Sciatic nerve (tissue), 2 donors: Measurements from ENCODE around the gene NKX2-8. TPM values are rescaled to one million over a fixed set of nuclear protein-coding genes. Genes with fewer than 3 reads are reported as not detected.

Experiments
- ATAC-seq: fragments of 200-7000 bp; cut with Tn5 transposase; one replicate; pipeline ENCODE4 v1.9.1; 2020; ENCODE audit warnings: mild to moderate bottlenecking, moderate library complexity
- DNase-seq: peaks from one replicate; pipeline ENCODE4 v3.0.0-alpha.2; 2020; ENCODE audit warnings: low spot score
- intact Hi-C: fragments of 100-400 bp; cut with DNase I; formaldehyde crosslinking; loops from one replicate; pipeline ENCODE4 v1.14.2; 2022
- total RNA-seq: library from RNA; stranded (reverse); fragmentation: NEBNext Ultra II Directional; extraction: Animal tissue kit (Norgen Biotek cat#: 25700); gene quantifications from one replicate; pipeline ENCODE4 v1.2.1, GENCODE V29; 2021
- donor health status: DM: no; HTN: no; CAD: no.
- donor health status: DM: no; HTN: no; CAD: no.

NKX2-8 gene
- not detected for total RNA-seq

DNA sequence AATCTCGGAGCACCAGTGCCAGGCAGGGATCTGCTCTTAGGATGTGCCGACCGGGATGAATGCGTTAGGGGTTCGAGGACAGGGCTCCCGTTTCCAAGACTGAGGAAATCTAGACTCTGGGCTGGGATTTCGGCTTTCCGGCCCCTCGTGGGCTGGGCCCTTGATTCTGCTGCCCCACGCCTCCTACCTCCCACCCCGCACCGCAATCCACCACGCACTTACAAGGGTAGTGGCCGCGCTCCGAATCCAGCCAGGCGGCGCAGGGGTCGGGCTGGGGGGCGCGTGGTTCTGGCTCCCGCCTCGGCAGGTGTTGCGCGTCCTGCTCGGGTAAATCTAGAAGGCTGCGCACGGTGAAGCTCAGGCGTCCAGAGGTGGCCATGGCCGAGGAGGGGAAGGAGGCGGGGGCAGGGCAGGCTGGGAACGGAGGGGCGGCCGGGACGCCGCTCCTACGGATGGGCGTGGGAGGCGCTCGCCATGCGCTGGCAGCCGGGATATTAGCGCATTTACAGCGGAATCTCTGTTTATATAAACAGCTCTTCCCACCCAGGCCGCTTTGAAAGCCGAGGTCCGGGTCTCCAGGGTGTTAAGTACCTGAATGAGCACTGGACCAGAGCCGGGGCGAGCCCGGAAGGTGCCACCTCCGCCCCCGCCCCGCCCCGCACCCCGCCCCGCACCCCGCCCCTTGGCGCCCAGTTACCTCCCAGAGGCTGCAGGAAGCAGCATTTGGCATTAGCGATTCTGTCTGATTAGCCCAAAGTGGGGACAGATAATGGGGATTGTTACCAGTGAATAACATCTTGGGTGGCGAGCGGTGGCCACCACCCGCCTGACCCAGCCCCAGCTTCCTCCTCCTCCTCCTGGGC, at the start of gene NKX2-8:
TSS of gene NKX2-8 (minus strand) at position 604 of the 863 bp plus-strand sequence. CDS start at position 379, 225 bp downstream.
- ATAC-seq (no peak), DNase-seq (no peak)
- intact Hi-C loops: no loop called here

DNA sequence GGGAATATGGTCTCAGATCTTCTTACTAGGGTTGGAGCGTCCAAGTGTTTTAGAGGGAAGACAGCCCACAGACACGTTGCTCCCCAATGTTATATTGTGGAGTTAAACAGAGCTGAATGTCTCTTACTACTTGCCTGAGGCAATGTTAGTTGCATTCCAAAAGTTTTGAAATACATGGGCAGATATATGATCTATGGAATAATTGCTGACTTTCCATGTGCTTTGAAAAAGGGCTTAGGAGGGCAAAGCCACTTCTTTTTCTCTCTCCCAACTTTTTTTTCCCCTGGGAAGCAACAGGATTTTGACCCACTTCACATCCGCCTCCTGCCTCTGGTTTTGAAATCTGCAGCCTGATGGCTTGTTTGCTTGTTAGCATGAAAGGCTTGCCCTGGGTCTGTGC, 45.6 kb upstream of the NKX2-8 start:
- intact Hi-C loops: no loop called here
- ATAC-seq: no peak
- no peak for DNase-seq

DNA sequence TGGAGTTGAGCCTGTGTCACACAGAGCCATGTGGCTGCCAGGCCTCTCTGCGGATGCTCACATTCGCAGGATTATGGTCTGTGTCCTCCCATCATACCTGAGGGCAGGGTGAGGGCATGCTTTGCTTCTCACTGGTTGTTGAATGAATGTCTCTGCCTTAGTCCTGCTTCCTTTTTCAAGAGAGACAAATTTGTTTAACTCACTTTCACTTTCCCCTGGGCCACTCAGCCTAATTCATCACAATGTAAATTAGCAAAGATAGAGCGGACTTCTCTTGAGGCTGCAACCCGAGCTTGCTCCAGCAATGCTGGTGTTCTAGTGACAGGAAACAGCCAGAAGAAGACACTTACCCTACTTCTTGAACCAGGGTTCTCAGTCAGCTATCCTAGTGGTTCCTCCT, 43.7 kb upstream of the NKX2-8 start:
- no peak for ATAC-seq
- intact Hi-C loops: no loop called here
- DNase-seq: no peak

DNA sequence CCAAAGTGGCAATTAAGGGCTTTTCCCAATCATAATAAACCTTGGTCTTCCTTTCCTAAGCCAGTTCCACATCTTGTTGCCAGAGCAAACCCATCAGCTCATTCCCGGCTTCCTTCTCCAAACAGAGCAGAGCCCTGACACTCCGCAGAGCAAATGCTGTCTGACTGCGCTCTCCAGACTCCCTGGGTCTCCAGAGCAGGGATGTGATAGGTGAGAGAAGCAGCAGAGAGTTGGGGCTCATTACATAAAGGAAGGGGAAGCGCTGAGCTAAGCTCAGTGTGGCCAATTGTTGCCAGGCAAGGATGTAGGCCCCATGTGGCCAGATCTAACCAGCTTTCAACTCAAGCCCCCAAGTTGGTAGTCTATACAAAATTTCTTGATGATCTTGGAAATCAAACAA, 43.0 kb upstream of the NKX2-8 start:
- intact Hi-C loops: no loop called here
- DNase-seq: no peak
- no peak for ATAC-seq

DNA sequence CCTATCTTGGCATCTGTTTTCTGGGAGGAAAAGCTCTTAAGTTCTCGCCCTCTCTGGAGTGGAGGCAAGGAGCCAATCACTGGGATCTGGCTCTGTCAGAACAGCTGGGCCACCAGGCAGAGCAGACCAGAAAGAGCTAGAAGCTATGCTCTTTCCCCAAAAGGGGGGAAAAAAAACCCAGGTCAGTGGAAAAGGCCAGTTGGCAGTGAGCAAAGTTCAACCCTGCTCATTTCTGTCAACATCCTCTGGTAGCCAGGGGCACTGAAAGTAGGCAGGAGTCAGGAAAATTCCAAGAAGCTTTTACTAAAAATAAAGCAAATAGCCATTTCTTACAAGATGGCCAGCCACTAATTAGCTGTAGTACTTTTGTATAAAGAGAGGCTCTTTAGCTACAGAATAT, 42.6 kb upstream of the NKX2-8 start:
- DNase-seq (no peak), ATAC-seq (no peak)
- intact Hi-C loops: no loop called here

- no peak for ATAC-seq
- no peak for DNase-seq
Observed at GRCh38 chr14:36619853-36620252, 37.4 kb upstream of the NKX2-8 start.

DNA sequence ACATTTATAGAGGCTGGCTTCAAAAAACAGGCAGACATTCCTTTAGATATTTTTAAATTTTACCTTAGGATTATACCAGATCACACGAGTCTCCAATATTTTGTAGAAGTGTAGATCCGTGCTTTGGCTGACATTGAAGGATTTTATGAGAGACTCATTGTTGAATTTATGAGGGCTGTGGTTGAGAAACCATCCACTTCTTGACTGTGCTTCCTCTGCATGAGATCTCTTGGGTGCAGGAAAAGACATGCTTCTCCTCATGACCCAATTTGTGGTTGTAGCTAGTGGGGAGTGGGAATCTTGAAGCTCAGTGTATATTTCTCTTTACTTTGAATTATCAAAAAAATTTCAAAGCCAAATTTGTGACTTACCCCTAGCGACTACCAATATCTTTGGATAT, 36.7 kb upstream of the NKX2-8 start:
- ATAC-seq: no peak
- intact Hi-C loops: no loop called here
- no peak for DNase-seq

More at GRCh38 chr14:36619853-36620252, 37.4 kb upstream of the NKX2-8 start:
- intact Hi-C loops: no loop called here

- intact Hi-C loops: no loop called here
- no peak for ATAC-seq
- no peak for DNase-seq
Observed at GRCh38 chr14:36618641-36619040, 36.2 kb upstream of the NKX2-8 start.

DNA sequence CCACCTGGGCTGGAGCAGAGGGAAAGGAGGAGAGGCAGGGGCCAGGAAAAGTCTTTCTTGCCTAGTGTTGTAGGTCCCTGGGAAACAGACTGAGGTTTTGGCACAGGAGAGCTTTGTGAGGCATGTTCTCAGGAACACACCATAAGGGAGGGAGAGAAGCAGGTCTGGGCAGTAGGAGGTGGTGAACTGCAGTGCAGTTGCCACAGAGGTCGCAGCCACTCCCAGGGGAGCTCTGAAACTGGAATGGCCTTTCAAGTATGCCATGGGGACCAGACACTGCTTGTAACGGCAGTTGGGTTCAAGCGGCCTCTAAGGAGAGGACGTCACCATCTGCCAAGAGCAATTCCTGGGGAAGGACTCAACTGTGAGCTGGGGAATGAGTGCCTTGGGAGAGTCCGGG, 35.4 kb upstream of the NKX2-8 start:
- ATAC-seq (no peak), DNase-seq (no peak)
- intact Hi-C loops: no loop called here

- ATAC-seq (no peak), DNase-seq (no peak)
- intact Hi-C loops: no loop called here
Observed at GRCh38 chr14:36605506-36605857, 23.1 kb upstream of the NKX2-8 start.

DNA sequence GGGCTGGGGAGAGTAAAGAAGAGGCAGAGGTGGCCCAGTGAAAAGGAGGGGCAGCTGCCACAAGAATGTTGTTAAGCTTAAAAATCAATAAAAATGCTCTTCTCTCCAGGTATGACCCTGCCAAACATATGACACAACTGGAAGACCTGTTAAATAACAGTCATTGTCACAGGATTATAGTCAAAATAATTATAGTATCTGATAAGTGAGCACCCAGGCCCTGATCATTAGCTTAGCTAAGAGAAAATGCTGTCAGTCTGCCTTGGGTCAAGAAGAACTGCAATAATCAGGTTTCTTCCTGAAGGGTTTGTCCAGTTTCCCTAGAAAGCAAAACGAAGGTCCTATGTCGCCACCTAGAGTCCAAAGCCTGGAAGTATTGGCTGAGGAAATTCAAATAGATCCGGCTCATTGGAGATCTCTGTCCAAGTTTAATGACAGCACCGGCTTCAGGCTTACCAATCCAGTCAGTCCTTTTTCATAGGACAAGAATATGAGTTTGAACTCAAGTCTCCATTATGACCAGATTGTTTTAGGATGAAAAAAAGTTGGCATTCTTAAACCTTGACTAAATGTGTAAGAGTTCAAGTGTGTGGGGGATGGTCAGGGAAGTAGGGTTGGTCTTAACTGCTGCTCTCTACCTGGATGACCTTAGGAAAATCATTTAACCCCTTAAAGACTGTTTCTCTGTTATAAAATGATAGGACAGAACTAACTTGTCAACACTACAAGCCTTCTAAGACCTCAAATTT, 22.5 kb upstream of the NKX2-8 start:
- intact Hi-C loops: no loop called here
- ATAC-seq: peak; percentile 57
- DNase-seq: no peak

GRCh38 chr14:36600431-36600830, 18.0 kb upstream of the NKX2-8 start:
- DNase-seq (no peak), ATAC-seq (no peak)
- intact Hi-C loops: no loop called here

DNA sequence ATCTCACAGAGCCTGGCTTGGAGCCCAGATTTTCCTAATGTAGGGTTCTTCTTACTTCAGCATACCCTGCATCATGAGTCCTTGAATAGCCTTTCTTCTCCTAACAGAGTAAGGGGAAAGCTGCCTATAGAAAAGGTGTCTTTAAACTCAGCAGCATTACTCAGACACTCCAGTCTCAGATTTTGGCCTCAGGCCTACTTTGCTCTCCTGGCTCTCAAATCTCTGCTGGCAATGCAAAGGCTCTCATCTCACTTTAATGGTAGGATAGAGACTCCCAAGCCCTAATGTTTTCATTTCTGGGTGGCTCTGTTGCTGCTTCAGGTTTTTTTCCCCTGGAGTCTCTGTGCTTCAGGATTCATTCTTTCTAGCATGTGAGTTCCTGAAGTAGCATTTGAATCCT, 9.1 kb upstream of the NKX2-8 start:
- intact Hi-C loops: no loop called here
- no peak for DNase-seq
- no peak for ATAC-seq

GRCh38 chr14:36588788-36589187, 6.4 kb upstream of the NKX2-8 start:
- intact Hi-C loops: no loop called here
- ATAC-seq: no peak
- no peak for DNase-seq

DNA sequence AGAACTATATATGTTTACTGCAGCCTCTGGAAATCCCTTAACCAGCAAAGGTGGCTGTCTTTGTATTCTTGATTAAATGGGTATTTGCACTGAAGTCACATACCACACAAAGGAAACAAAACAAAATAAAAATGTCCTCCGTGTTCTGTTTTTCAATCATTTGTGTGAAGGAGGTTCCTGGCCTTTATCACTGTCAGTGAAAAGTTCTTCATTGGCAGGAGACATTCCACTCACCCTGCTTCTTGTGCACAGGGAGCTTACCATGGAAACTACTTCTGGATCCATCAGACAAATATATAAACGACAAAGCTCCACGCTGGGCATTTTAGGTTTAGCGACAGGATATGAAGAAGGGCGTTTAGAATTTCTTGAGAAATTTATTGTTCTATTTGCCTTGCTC, 5.7 kb upstream of the NKX2-8 start:
- intact Hi-C loops: no loop called here
- DNase-seq (no peak), ATAC-seq (no peak)

DNA sequence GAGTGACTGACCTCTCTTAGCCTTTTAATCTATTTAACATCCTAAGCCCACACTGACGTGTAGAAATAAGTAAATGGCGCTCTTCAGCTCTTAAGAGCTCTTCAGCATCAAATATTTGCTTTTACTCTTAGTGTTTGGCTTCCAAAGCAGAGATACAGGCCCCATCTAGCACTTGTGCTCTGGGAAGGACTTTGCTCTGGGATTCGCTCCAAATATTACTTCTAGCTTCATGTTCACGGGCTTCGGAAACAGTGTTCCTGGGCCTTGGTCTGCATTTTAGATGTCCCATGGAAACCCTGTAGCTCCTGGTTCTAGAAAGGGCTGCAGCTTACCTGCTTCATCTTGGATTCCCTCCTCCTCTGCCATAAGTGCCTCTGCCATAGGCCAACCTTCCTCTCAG, 2.7 kb upstream of the NKX2-8 start:
- no peak for DNase-seq
- intact Hi-C loops: no loop called here
- ATAC-seq: no peak

GRCh38 chr14:36583893-36584811, 1.7 kb upstream of the NKX2-8 start:
- no peak for DNase-seq
- ATAC-seq: no peak
- intact Hi-C loops: no loop called here

- ATAC-seq (no peak), DNase-seq (no peak)
- intact Hi-C loops: no loop called here
Observed at GRCh38 chr14:36583242-36583892, 953 bp upstream of the NKX2-8 start.

- no peak for ATAC-seq
- intact Hi-C loops: no loop called here
- DNase-seq: no peak
Observed at GRCh38 chr14:36582874-36583241, 444 bp upstream of the NKX2-8 start.
